GM18508 (cell line): ENCODE data around the gene TGIF2.

Experiments
- ATAC-seq: cut with Tn5 transposase; IDR thresholded peaks from one replicate; pipeline ENCODE4 v1.9.1; 2021; ENCODE audit warnings: moderate number of reproducible peaks; ENCODE audit not compliant: insufficient read depth, unreplicated experiment

TGIF2 gene

DNA sequence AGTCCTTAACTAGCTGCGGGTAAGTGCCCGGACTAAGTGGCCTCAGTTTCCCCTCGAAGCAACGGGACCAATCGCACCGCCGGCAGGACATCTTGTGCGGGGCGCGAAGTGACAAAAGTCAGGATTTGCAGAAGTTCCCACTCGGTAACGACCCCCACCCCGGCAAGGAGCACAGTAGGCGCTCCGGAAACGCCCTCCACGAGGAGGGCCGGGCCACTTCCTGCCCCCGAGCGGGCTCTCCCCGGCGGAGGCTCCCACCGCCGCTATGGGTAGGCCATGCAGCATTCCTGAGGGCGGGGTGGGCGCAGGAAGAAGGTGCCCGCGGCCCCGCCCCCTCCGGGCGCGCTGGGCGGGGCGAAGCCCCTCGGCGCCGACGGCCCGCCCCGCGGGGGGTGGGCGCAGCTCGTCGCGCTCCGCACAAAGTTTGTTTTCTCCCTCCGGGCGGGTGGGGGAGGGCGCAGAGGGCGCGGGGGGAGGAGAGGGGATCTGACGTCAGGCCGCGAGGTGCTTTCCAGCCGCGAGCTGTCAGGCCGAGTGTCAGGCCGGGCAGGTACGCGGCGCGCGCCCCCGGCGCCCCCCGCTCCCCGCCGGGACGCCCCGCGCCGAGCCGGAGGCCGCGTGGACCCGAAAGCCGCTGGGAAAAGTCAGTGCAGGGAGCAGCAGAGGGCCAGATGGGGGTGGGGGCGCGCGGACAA is at the start of gene TGIF2:
Gene TGIF2, plus strand, starts transcription at position 495 of the 695 bp plus-strand sequence. CDS start 5,178 bp downstream, outside the sequence.
- ATAC-seq, result no peak

DNA sequence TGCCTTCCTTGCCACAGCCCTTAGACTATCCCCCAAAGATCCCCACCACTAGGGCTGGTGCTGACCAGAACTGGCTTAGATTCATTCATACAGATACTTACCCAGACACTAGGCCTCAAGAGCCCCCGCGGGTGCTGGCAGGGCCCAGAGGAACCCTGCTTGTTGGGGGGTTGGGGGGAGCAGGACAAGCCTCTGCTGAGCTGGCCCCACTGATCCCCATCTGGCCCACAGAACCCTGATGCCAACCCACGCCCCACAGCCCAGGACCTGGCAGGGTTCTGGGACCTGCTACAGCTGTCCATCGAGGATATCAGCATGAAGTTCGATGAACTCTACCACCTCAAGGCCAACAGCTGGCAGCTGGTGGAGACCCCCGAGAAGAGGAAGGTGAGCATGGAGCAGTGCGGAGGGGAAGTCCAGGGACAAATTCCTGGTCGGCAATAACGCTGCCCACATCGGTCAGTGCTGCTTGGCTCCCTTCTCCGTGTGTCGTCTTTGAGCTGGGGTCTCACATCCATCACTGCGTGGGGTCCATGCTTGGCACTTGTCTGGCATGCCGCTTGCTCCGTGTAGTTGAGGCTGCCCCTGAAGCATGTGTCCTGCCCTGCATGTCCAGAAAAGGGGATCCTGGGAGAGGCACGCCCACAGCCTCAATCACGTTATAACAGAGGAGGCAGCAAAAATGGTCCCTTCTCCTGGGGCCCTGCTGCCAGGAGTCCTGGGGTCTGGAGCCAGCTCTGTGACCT is 47.6 kb upstream of the TGIF2 start:
- no peak for ATAC-seq

GRCh38 chr20:36526521-36527011 is 46.8 kb upstream of the TGIF2 start:
- ATAC-seq, result no peak

DNA sequence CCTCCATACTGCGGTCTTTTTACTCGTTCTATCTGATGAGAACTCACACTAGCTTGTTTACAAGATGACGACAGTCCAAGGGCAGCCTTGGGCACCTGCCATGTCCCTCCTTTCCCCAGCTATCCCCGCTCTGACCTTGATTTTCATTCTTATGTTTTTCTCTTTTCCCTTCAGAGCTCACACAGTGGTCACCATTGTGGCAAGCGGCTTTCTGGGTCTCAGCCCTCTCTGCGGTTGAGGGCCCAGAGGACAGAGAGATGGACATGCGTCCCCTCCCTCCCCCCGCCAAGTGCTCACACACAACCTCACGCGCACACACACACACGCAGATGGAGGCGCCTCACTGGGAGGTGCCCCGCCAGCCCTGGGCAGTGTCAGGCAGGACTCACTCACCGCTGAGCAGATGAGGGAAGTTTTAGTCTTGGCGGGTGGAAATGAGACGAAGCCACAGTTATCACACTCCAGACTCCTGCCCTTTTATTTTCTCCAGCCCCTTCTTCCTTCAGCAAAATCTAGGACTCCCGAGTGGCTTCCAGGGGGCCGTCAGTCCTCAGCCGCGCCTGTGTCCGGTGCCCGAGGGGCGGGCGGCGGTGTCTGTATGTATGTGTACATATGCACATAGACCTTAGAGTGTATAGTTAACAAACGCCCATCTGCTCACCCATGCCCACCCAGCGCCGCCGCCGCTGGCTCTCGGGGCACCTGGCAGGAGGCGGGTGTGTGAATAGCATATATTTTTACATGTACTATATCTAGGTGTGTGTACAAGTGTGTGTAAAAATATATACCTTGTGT is 45.9 kb upstream of the TGIF2 start:
- ATAC-seq, result no peak

- no peak for ATAC-seq
Observed at GRCh38 chr20:36528176-36528874, 45.1 kb upstream of the TGIF2 start.

DNA sequence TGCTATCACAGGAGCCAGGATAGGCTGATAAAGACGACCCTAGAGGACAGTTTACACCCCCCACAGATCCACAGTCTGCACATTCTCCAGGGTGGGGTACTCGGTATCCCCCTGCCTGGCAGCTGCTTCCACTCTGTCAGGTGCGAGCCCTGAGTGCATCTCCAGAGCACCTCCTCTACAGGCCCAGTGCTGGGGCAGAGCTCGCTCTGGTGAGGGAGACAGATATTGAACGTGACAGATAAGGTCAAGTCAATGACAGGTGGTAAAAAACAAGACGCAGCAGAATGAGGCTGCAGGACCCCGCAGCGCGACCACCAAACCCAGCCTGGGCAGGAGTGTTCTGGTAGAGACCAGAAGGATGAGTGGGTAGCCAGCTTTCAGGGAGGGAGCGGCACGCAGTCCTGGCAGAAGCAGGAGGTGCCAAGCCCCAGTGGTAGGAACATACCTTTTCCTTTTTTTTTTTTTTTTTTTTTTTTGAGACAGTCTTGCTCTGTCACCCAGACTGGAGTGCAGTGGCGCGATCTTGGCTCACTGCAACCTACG is 44.5 kb upstream of the TGIF2 start:
- no peak for ATAC-seq

GRCh38 chr20:36532388-36532787 is 41.0 kb upstream of the TGIF2 start:
- ATAC-seq, result no peak

DNA sequence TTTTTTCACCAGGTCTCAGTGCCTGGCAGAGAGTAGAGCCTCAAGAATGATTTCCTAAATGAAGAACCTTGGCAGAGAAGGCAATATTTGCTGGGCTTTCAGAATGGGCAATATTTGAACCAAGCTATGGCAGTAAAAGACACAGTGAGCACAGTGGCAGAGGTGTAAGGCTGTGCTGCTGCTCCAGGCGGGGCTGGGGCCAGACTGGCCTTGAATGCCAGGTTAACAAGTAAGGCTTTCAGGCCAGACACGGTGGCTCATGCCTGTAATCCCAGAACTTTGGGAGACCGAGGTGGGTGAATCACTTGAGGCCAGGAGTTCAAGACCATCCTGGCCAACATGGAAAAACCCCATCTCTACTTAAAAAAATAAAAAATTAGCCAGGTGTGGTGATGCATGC is 40.6 kb upstream of the TGIF2 start:
- ATAC-seq, result no peak

GRCh38 chr20:36538026-36538722 is 35.2 kb upstream of the TGIF2 start:
- no peak for ATAC-seq

DNA sequence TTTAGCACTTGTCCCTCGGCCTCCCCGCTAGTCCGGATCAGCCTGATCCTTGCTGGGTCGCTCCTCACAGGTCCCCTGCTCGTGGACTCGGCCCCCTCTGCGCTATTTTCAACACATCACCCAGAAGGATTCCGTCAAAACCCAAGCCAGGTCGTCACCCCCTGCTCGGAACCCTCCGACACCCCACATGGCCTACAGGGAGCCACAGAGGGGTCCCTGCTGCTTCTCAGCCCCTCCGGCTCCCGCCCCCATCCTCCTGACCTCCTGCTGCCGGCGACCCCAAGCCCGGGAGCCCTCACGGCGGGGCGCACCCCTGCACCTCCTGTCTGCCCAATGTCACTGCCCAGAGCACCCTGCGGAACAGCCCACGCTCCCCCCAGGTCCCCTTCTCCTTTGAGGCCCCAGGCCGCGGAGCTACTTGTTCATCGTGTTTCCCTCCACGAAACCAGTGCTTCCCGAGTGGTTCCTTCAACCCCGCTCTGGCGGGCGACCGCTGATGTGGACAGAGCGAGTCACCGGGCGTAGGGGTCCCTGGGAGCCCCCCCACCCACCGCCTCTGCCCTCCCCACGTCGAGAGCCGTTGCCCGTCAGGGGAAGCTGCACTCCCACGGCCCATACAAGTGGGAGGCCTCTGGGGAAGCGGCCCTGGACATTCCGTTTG is 32.7 kb upstream of the TGIF2 start:
- no peak for ATAC-seq

DNA sequence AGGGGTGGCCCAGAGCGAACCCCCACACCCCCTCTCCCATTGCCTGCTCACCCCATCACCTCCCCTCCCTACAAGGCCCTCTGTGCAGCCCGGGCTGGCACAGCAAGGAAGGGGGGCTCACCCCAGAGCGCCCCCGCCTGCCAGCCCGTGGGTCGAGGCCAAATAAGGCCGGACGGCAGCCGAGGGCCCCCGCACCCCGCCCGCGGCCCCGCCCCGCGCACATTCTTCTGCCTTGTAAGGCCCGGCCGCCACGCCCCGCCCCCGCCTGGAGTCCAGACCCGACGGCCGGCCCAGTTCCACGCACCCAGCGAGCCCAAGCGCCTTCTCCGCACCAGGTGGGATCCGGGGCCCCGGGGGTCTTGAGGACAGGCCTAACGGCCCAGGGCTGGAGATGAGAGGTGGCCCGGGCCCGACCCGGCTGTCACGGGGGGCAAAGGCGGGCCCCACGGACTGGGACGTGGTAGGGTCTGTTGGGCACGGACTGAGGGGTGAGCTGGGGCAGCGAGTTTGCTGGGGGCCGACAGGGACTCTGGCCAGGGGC is 32.1 kb upstream of the TGIF2 start, which contains the start of gene MYL9:
Gene MYL9, plus strand, starts transcription at position 293 of the 541 bp plus-strand sequence. CDS start 3,366 bp downstream, outside the sequence.
- no peak for ATAC-seq

DNA sequence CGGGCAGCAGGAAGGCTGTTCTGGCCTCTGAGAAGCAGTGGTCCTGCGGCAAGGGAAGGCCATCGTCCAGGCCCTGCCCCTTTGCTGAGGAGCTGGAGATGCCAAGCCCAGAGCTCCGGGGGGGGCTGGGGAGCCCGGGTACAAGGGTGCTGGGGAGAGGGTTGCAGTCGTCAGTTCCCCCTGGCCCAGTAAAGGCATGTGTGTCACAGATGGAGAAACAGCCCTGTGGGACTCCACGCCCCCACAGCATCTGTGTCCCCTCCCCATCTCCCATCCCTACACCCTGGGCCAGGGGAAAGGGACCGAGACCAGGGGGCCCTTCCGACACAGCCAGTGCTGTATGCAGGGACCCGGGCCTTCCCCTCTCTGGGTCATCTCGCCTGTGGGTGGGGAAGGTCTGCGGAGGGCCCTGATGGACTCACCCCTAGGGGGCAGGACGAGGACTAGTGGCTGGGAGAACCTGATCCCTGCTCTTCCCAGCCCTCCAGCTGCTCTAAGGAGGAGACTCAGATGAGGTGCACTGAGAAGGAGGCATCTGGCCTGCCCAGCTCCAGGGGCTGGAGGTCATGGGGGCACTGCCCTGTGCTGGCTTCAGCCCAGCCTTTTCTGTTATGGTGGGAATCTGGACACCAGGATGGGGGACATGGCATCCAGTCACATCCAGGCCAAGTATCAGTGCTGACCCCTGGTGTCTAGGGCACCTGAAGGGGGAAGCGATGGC is 31.5 kb upstream of the TGIF2 start:
- no peak for ATAC-seq

GRCh38 chr20:36542516-36543183 is 30.7 kb upstream of the TGIF2 start:
- no peak for ATAC-seq

DNA sequence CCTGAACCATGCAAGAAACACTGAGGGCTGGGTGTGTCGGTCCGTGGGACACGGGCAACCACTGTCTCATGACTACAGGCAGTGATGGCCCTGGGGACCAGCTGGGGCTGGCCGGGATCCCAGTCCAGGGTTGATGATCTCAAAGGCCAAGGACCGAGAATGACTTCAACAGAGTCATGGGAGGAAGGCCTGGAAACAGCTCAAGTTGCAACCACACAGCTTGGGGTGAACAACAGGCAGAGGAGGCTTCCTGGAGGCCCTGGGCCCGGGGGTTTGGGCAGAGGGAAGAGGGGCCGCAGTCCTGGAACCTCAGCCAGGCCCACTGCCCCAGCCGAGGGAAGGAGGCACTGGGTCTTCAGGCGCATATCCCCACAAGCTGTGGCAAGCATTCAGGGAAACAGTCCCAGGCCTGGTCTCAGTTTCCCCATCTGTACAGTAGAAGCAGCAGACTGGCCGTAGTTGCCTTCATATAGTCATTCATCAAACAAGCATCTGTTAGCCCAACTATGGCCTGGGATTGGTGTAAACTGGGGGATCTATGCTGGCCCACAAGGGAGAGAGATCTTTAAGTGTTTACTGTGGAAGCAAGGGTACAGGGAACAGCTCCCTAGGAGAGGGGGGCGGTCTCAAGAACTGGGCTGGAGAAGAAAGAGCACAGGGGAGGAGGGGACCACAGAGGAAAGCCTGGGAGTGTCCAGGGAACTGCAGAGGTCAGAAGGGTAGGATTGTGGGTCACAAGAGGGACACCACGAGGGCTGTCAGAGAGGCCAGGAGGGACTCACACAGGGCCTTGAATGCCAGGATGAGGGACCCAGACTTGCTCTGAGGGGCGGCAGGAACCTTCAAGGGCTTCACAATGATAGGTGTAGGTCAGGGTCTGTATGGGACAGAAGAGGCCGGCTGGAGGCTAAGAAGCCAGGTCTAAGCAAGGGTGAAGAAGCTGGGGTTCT is 29.9 kb upstream of the TGIF2 start:
- ATAC-seq, result no peak

DNA sequence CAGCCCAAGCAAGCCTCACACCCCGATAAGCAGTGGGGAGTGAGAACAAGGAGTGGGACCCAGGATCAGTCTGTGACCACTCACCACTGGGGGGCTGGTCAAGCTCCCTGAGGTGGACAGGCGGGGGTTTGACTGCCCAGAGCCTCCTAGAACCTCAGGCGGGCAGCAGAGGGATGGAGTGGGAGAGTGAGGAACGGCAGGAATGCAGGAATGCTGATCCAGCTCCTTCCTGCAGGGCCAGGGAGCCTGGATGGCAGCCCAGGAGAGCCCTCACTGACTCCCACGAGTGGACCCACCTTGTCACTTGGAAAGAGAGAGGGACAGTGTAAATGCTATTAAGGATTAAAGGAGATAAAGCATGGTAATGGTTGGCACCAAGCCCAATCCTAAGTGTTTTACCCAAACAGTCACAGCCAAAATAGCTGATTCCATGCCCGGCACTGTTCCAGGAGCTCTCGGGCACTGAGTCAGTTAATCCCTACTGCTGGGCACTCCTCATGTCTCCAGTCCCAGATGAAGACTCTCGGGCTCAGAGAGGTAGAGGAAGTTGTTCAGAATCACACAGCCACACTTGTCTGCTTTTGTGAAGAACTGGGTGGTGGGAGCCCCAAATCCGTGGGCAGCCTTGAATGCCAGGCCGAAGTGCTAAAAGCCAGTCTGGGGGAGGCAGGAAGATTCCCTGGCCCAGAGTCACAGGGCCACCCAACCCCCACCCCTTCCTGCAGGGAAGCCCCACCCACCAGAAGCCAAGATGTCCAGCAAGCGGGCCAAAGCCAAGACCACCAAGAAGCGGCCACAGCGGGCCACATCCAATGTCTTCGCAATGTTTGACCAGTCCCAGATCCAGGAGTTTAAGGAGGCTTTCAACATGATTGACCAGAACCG is 29.0 kb upstream of the TGIF2 start:
- ATAC-seq, result no peak
